C4-2B (cell line): ENCODE measurements around the gene ZNF341.

ENCODE experiments used
- H3K27ac ChIP-seq: fragments of 450-650 bp; 2 replicates; pipeline ENCODE4 v1.5.1; 2017
- CTCF ChIP-seq: fragments of 450-650 bp; conservative IDR thresholded peaks from 2 replicates; pipeline ENCODE4 v1.5.1; 2017; ENCODE audit warnings: mild to moderate bottlenecking
- ZFX ChIP-seq: fragments of 450-650 bp; IDR thresholded peaks from 2 replicates; pipeline ENCODE4 v1.6.1; 2017

The ZNF341 gene

DNA sequence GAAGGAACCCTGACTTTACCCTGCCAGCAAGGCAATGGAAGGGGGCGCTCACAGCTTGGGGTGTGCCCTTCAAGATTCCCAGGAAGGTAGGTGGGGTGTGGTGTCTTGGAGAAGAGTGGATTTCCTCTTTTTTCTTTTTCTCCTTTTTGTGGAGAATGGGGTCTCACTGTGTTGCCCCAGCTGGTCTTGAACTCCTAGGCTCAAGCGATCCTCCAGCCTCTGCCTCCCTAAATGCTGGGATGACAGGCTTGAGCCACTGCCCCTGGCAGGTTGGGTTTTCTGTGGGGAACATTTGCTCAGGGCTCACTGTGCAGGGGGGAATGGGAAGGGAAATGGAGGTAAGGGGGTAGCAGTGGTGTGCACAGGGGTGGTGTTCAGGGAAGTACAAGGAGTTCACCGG lies 4.0 kb upstream of the ZNF341 start:
- H3K27ac ChIP-seq, result no peak overlapping the region
- no peak for TF ChIP-seq CTCF
- TF ChIP-seq ZFX, result no peak

DNA sequence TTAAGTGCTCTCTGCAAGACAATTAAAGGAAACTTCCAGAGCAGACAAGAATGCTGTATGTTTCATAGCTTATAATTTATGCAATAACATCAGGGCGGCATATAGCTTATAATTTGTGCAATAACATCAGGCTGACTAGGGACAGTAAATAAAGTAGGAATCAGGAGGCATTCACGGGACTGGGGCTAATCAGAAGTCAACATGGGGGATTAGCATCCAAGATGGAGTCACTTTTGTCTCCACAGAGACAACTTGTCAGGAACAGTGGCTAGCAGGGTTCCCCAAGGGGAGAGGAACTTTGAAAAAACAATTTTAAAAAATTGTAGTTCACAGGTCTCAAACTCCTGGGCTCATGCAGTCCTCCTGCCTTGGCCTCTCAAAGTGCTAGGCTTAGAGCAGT lies 3.3 kb upstream of the ZNF341 start:
- no peak overlapping the region for H3K27ac ChIP-seq
- TF ChIP-seq ZFX, result no peak
- TF ChIP-seq CTCF, result no peak

- TF ChIP-seq CTCF (no peak), ZFX (no peak)
- H3K27ac ChIP-seq, result no peak overlapping the region
Observed at GRCh38 chr20:33729101-33729500, 2.7 kb upstream of the ZNF341 start.

DNA sequence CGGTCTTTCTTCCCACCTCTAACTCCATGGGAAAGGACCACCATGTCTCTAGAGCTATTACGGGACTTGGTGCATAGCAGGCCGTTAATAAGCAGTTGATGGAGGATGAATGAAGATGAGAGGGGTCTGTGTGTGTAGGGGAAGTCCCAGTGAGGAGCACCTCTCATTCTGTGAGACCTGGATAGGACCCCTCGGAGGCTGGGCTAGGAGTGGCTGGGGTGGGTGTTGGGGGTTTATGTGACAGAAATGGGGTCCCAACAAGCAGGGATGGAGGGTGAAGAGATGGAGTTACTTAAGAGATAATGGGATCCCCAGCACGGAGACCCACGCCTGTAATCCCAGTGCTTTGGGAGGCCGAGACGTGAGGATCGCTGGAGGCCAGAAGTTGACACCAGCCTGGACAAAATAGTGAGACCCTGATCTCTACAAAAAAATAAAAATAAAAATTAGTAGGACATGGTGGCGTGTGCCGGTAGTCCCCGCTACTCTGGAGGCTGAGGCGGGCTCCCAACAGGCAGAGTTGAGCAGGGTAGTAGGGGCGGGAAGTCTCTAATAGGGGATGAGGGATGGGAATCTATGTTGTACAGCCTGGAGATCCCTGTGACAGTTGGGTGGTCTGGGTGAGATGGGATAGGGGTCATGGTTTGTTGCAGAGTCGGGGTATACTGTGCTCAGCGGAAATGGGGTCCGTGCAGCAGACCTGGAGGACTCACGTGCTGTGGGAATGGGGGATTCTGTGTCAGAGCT lies 677 bp upstream of the ZNF341 start:
- no peak for TF ChIP-seq ZFX
- TF ChIP-seq CTCF, result no peak
- H3K27ac ChIP-seq, result peak overlapping the region; percentile 93

DNA sequence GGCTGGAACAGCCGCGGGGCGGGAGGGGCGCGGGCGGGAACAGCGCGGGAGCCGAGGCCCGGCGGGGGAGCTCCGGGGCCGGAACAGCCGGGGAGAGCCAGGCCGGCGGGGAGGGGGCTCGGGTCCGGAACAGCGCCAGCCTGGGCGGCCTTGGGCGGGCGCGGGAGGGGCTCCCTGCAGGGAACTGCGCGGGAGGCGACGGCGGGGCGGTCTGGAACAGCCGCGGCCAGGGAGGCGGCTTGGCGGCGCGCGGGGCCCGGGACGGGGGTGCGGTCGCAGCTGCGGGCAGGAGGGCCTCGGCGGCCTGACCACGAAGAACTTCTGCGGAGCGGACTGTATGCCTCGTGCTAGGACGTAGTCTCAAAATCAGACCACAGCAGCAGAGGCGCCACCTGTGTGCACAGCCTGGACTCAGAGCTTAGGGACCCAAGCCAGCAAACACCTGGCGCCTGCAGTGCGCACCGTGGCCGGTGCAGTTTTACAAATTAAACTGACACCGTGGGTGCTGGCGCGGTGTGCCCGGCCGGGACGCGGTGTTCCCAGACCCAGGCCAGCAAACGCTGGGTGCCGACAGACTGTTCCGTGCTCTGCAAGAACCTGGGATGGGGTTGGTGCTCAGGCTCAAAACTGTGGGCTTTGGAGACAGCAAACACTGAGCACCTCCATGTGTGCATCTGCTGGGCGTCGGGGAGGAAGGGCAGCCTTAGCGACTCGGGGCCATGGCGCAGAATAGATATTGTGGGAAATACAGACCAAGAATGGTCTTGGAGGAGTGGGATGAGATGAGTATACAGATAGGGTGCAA lies 572 bp downstream of the ZNF341 start:
- peak overlapping the region; percentile 93 for H3K27ac ChIP-seq
- peak; percentile 76; the same call in 1 of the 2 replicates for TF ChIP-seq CTCF
- peak; percentile 64; the same call in 1 of the 2 replicates for TF ChIP-seq ZFX

- no peak for TF ChIP-seq ZFX
- TF ChIP-seq CTCF, result no peak
- peak overlapping the region; percentile 93 for H3K27ac ChIP-seq
Observed at GRCh38 chr20:33733654-33734576, 2.1 kb downstream of the ZNF341 start.
